SHP77 (cell line): ENCODE results near the gene SLC35B4.

Source experiments
- DNase-seq, 2 experiments: peaks; one replicate each; lab custom pipeline; 2025; lab: John Stamatoyannopoulos, UW

The SLC35B4 gene

DNA sequence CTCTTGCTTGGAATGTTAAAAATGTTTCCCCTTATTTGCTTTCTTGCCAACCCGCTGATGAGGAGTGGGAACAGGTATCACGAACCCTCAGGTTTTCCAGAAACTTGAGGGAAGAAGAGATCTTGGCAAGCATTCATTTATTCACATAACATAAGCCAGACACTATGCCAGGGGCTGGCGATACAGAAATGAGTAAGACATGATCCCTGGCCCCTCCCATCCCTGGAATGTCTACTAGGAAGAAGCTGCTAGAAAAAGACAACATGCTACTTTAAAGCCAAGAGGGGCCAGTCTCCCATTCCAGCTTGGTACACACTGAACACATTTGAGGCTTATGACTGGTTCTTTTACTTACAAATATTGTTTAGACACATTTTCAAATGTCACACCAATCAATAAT, 26.4 kb downstream of the SLC35B4 start:
- no peak for DNase-seq

DNA sequence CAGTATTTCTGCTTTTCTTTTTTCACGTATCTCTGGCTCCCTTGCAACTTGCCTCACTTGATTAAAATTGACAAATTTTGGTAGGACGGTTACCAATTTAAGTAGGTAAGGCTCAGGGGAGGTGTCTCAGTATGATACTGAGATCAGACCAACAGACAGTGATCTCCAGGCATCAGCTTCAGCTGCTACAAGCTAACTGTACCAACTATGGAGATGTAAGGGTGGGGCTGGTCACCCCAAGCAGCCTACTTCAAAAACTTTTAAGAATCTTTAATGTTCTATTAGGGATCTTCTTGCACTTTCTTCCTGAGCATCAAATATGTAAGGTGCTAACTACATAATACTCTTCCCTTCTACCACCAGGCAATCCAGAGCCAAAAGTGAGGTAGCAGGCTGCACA, 26.9 kb downstream of the SLC35B4 start:
- DNase-seq, result no peak

GRCh38 chr7:134289423-134289822, 27.3 kb downstream of the SLC35B4 start:
- no peak for DNase-seq

GRCh38 chr7:134287916-134288659, 28.6 kb downstream of the SLC35B4 start:
- no peak for DNase-seq

GRCh38 chr7:134284952-134285351, 31.8 kb downstream of the SLC35B4 start:
- DNase-seq, result no peak

DNA sequence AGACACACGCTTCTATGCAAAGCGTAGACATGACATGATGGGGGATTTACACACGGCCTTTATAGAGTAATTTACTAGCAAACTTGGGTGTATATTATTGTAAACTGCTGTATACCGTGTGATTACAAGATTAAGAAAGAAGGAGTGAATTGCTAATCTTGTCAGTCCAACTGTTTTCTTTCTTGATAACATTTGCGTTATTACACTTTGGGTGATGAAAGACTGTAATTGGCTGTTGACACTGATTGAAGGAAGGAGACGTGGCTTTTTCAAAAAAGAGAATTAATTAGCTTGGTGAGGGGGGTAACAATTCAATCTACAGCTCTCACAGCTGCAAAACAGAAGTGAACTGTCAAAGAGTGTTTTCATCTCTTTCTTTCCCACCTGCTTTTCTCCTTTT, 32.7 kb downstream of the SLC35B4 start:
- no peak for DNase-seq

- no peak for DNase-seq
Measured at GRCh38 chr7:134280508-134280907, 36.2 kb downstream of the SLC35B4 start.

DNA sequence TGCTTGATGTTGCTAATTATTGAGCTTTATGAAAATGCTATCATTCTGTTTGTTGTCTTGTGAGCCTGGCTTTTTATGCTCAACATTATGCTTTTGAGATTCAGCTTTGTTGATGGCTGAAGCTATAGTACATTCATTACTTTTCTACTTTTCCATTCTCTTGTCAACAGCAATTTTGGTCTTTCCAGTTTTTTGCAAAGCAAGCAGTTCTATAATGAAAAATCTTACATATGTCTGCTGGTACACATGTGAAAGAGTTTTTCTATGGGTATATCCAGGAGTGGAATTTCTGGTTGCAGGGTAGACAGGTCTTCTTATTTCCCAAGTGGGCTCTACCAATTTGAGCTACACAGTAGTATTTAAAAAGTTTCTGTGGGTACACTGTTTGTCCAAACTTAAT, 36.8 kb downstream of the SLC35B4 start:
- no peak for DNase-seq

- DNase-seq, result no peak
Measured at GRCh38 chr7:134279336-134279735, 37.4 kb downstream of the SLC35B4 start.

- no peak for DNase-seq
Measured at GRCh38 chr7:134278502-134279153, 38.1 kb downstream of the SLC35B4 start.

DNA sequence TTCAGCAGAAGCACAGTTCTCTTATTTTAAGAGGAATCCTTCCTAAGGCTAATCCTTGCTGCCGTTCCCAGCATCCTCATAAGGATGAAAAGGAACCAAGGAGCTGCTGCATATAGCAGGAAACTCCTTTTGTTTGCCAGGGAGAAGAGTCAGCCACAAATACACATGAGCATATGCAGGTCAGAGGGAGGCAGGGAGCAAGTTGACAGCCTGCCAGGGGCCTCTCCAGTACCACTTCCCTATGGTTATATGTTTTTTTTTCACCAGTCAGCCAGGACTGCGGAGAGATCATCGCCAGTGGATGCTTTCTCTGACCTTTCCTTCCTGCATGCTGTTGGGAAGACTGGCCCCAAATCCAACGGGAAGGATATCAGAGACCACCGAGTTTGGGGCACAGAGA, 39.8 kb downstream of the SLC35B4 start:
- no peak for DNase-seq

DNA sequence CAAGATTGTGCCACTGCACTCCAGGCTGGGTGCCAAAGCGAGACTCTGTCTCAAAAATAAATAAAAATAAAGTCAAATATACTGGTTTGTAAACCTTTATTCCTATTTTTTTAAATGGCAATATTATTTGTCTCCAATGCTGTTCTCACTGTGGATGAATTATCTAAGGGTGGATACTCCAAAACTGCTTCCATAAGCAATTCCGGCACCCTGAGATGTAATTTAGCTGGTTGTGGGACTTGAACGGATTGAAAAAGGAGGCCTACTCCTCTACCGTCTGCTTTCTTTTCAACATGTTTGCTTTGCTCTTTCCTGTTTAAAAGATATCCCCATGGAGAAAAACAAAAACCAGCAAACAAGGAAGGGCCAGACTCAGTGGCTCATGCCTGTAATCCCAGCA, 54.4 kb downstream of the SLC35B4 start:
- no peak for DNase-seq

- peak in 1 of 2 experiments; percentile 19 for DNase-seq
Measured at GRCh38 chr7:134255814-134256213, 60.9 kb downstream of the SLC35B4 start.

GRCh38 chr7:134254311-134254710, 62.4 kb downstream of the SLC35B4 start:
- DNase-seq, result peak; percentile 12 to 41

DNA sequence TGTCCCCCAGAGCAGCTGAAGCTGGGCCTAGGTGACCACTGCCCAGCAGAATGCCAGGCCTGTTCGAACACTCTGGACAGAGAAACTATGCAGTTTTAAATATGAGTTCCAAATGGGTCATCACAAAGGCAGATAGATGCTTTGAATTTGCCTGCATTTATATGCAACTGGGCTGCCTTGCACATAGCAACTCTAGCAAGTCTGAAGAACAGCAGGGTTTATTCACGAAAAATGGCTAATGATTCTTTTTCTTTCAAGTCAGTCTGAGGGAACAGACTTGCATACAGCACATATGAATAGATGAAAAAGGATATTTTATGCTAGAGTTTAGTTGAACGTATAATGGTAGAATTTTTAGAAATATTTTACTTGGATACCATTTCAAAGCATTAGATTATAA, 68.5 kb downstream of the SLC35B4 start:
- DNase-seq, result no peak

GRCh38 chr7:134246761-134247160, 70.0 kb downstream of the SLC35B4 start:
- DNase-seq, result no peak

GRCh38 chr7:134246347-134246746, 70.4 kb downstream of the SLC35B4 start:
- no peak for DNase-seq

DNA sequence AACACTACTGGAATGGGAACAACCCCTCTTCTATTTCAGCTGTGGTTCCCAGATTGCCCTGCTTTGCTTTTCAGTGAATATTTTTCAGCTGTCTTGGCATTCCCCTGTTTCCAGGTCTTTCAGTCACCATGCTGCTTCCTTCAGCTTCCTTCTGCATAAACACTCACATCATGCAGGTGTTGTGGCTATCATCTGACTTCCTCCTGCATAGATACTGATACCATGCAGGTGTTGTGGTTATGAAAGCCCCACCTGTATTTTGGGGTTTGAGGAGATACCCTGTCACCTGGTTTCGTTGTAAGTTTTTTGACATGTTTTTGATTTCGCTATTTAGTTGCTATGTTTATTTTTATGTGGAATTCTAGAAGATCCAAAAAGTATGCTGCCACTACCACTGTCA, 71.5 kb downstream of the SLC35B4 start:
- DNase-seq, result no peak
